ENCODE measurements around the gene TEX11.
"Not testable (repeated sequence)": the region's sequence is repeated elsewhere in the genome, so short reads cannot be mapped to it uniquely, and the experiment has no call there.

The TEX11 gene

DNA sequence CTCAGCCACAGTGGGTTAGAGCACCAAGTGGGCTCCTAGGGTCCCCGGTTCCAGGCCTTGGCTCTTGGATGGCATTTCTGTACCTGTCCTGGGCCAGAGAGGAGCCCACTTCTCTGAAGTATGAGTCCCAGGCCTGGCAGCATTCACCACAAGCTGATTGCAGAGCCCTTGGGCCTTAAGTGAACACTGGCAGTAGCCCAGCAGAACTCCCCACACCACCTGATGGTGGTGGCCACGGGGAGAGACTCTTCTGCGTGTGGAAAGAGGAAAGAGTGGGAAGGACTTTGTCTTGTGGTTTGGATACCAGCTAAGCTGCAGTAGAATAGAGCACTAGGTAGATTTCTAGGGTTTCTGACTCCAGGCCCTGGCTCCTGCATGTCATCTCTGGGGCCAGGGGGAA is 359.1 kb downstream of the TEX11 start:
- FAIRE-seq (no peak), DNase-seq (ENCODE audit: insufficient read length, low spot score) (no peak)
- TF ChIP-seq TAF1 (IDR thresholded peaks at IDR 0.05; ENCODE audit: low read depth, low read length) (no peak), POU2F2 (IDR thresholded peaks at IDR 0.05; ENCODE audit: low read depth, low read length) (no peak), SPI1 (IDR thresholded peaks at IDR 0.05; ENCODE audit: low read depth, low read length) (no peak), PAX5 (IDR thresholded peaks at IDR 0.05; ENCODE audit: insufficient read depth, low read length, severe bottlenecking) (no peak), POLR2A (IDR thresholded peaks at IDR 0.05; ENCODE audit: low read depth, low read length) (no peak), POLR2AphosphoS5 (IDR thresholded peaks at IDR 0.05; ENCODE audit: low read depth, low read length) (no peak)

DNA sequence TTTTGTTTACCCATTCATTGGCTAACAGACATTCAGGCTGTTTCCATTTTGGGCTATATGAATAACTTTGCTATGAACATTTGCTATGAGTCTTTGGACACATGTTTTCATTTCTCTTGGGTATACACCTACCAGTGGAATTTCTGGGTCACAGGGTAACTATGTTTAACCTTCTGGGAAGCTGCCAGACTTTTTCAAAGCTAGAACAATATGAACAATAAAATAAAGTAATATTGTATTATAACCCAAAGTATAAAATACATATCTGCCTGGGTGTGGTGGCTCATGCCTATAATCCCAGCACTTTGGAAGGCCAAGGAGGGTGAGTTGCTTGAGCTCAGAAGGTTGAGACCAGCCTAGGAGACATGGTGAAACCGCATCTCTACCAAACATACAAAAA is 373.3 kb downstream of the TEX11 start:
- FAIRE-seq = peak; percentile 9
- TF ChIP-seq TAF1 (IDR thresholded peaks at IDR 0.05; ENCODE audit: low read depth, low read length) = no peak
- no peak for TF ChIP-seq SPI1 (IDR thresholded peaks at IDR 0.05; ENCODE audit: low read depth, low read length)
- TF ChIP-seq POLR2A (IDR thresholded peaks at IDR 0.05; ENCODE audit: low read depth, low read length) = no peak
- TF ChIP-seq PAX5 (IDR thresholded peaks at IDR 0.05; ENCODE audit: insufficient read depth, low read length, severe bottlenecking) = no peak
- TF ChIP-seq POU2F2 (IDR thresholded peaks at IDR 0.05; ENCODE audit: low read depth, low read length) = no peak
- no peak for TF ChIP-seq POLR2AphosphoS5 (IDR thresholded peaks at IDR 0.05; ENCODE audit: low read depth, low read length)
- DNase-seq (ENCODE audit: insufficient read length, low spot score) = no peak

DNA sequence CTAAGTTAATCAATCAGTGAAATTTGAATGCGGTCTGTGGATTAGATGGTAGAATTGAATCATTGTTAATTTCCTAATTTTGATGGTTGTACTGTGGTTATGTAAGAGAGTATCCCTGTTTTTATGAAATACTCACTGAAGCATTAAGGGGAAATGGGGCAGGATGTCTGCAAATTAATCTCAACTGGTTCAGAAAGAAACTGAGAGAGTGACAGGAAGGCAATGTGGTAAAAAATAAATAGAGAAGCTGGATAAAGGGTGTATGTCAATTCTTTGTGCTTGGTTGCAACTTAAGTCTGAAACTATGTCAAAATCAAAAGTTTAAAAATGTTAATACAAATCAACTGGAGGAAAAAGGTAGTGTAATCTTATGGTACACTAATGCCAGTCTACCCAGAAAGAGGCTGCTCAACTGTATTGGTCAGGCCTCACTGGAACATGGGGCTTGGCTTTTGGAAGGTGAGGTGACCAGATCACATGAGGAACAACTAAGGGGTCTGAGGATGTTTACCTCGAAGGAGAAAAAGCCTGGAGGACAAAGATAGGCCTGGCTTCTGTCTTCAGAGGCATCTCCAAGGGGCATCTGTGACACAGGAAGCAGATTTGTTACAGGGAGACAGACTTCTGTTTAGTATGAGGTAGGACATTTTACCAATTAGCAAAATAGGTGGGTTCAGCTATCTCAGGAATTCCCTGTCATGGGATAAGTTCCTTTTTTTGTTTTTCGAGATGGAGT is 380.7 kb downstream of the TEX11 start:
- FAIRE-seq = no peak
- no peak for DNase-seq (ENCODE audit: insufficient read length, low spot score)
- TF ChIP-seq PAX5 (IDR thresholded peaks at IDR 0.05; ENCODE audit: insufficient read depth, low read length, severe bottlenecking) = no peak
- no peak for TF ChIP-seq POLR2A (IDR thresholded peaks at IDR 0.05; ENCODE audit: low read depth, low read length)
- TF ChIP-seq POLR2AphosphoS5 (IDR thresholded peaks at IDR 0.05; ENCODE audit: low read depth, low read length) = no peak
- no peak for TF ChIP-seq TAF1 (IDR thresholded peaks at IDR 0.05; ENCODE audit: low read depth, low read length)

DNA sequence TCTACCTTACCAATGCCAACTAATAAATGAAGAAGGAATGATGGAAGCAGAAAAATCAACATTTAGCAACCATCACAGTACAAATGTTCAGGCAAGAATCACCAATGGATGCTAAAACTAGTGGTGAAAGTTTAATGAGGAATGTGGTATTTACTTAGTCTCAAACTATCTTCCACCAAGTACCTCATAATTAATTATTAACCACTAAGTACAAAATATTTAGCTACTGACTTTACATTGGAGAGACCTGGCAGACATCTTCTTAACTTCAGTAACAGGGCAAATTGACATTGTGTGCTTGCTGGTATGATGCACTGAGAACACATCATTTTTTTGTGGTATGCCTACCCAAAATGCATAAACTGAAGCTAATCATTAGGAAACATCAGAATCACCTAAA is 381.5 kb downstream of the TEX11 start:
- TF ChIP-seq POLR2AphosphoS5 (IDR thresholded peaks at IDR 0.05; ENCODE audit: low read depth, low read length) (no peak), POLR2A (IDR thresholded peaks at IDR 0.05; ENCODE audit: low read depth, low read length) (no peak), POU2F2 (IDR thresholded peaks at IDR 0.05; ENCODE audit: low read depth, low read length) (no peak), PAX5 (IDR thresholded peaks at IDR 0.05; ENCODE audit: insufficient read depth, low read length, severe bottlenecking) (no peak)
- FAIRE-seq = peak; percentile 64
- no peak for DNase-seq (ENCODE audit: insufficient read length, low spot score)

DNA sequence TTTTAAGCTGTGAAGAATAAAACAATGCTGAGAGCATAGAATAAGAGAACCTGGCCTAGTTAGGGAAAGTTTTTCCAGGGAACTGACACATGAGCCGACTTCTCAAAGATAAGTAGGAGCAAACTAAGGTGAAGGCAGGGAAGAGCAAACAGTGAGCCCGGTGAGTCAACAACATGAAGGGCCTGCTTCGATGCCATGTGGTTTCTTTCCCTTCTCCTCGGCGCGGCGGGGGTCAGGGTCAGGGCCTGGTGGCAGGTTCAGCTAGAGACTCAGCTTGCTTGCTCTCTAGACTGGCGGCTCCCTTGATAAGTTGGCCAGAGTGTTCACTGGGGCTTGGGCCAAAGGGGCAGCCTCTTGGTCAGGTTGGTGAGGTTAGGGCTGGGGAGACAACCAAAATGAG is 382.8 kb downstream of the TEX11 start:
- no peak for DNase-seq (ENCODE audit: insufficient read length, low spot score)
- TF ChIP-seq POLR2A (IDR thresholded peaks at IDR 0.05; ENCODE audit: low read depth, low read length) = no peak
- FAIRE-seq = no peak

DNA sequence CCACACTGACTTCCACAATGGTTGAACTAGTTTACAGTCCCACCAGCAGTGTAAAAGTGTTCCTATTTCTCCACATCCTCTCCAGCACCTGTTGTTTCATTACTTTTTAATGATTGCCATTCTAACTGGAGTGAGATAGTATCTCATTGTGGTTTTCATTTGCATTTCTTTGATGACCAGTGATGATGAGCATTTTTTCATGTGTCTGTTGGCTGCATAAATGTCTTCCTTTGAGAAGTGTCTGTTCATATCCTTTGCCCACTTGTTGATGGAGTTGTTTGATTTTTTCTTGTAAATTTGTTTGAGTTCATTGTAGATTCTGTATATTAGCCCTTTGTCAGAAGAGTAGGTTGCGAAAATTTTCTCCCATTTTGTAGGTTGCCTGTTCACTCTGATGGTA is 392.8 kb downstream of the TEX11 start:
- not testable (repeated sequence) for DNase-seq (ENCODE audit: insufficient read length, low spot score); FAIRE-seq

DNA sequence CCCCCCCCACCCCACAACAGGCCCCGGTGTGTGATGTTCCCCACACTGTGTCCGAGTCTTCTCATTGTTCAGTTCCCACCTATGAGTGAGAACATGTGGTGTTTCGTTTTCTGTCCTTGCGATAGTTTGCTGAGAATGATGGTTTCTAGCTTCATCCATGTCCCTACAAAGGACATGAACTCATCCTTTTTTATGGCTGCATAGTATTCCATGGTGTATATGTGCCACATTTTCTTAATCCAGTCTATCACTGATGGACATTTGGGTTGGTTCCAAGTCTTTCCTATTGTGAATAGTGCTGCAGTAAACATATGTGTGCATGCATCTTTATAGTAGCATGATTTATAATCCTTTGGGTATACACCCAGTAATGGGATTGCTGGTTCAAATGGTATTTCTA is 393.2 kb downstream of the TEX11 start:
- not testable (repeated sequence) for DNase-seq (ENCODE audit: insufficient read length, low spot score); FAIRE-seq

DNA sequence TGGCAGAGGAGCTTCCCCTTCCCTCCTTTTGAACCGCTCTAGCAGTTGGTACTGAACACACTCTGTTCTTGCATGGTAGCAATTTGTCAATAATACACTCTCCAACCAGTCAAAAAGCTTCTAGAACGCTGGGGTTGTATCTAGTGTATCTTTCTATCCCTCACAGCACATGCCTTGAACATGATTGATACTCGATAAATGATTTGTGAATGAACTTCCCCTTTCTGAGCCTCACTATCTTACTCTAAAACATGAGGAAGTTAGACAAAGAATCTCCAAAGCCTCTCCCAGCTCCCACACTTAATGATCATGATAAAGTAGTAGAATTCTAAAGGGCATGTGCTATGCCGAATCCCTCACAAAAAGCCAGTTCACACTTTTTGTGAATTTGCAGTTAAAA is 399.4 kb downstream of the TEX11 start:
- FAIRE-seq = no peak
- TF ChIP-seq POLR2A (IDR thresholded peaks at IDR 0.05; ENCODE audit: low read depth, low read length) = no peak
- no peak for TF ChIP-seq TAF1 (IDR thresholded peaks at IDR 0.05; ENCODE audit: low read depth, low read length)
- TF ChIP-seq POLR2AphosphoS5 (IDR thresholded peaks at IDR 0.05; ENCODE audit: low read depth, low read length) = no peak
- no peak for TF ChIP-seq POU2F2 (IDR thresholded peaks at IDR 0.05; ENCODE audit: low read depth, low read length)
- no peak for TF ChIP-seq SPI1 (IDR thresholded peaks at IDR 0.05; ENCODE audit: low read depth, low read length)
- no peak for TF ChIP-seq PAX5 (IDR thresholded peaks at IDR 0.05; ENCODE audit: insufficient read depth, low read length, severe bottlenecking)
- DNase-seq (ENCODE audit: insufficient read length, low spot score) = no peak

DNA sequence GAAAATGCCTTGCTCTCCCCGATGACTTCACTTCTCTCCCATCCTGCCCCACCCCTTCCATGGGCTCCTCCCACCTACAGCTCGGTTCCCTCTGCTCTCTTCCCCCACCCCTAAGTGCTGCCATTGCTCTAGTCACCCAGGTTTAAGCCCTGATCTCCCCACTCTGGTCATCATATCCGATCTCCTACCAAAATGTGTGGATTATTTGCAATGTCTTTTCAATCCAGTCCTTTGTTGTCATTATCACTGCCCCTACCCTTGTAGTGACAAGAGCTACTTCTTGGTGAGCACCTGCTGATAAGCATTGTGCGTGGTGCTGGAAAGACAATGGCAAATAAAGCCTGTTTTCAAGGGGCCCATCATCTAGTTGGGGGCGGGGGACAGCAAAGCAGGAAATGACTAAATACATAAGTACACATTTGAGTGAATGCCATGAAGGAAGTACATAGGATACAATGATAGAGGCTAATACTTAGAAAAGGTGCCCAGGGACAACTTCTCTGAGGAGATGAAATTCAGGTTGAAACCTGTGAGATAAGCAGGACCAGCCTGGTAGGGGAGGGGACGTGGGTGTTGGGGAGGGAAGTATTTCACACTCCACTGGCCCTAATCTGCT is 400.1 kb downstream of the TEX11 start:
- no peak for DNase-seq (ENCODE audit: insufficient read length, low spot score)

DNA sequence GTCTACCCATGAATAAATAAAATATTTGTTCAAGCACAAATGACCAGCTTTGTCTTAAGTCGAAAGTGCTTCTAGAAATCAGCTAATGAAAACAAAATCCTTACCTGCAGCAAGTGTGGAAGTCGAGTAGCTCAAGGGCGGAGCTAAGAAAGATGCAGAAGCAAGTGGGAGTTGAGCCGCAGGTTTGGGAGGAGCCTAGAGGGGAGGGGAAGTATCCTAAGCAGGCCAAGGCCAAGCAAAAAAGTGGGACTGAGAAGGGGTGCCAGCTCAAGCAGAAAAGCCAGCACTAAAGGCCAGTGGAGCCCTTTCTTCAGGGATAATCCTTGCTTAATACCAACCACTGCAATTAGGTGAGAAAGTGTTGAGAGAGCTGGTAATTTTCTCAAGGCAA is 403.1 kb downstream of the TEX11 start:
- TF ChIP-seq POLR2A (IDR thresholded peaks at IDR 0.05; ENCODE audit: low read depth, low read length) = no peak
- no peak for TF ChIP-seq PAX5 (IDR thresholded peaks at IDR 0.05; ENCODE audit: insufficient read depth, low read length, severe bottlenecking)
- TF ChIP-seq POU2F2 (IDR thresholded peaks at IDR 0.05; ENCODE audit: low read depth, low read length) = no peak
- TF ChIP-seq SPI1 (IDR thresholded peaks at IDR 0.05; ENCODE audit: low read depth, low read length) = no peak
- TF ChIP-seq POLR2AphosphoS5 (IDR thresholded peaks at IDR 0.05; ENCODE audit: low read depth, low read length) = no peak
- no peak for TF ChIP-seq TAF1 (IDR thresholded peaks at IDR 0.05; ENCODE audit: low read depth, low read length)
- no peak for DNase-seq (ENCODE audit: insufficient read length, low spot score)
- no peak for FAIRE-seq

More for the DNA sequence above, 400.1 kb downstream of the TEX11 start:
- no peak for TF ChIP-seq POLR2AphosphoS5 (IDR thresholded peaks at IDR 0.05; ENCODE audit: low read depth, low read length)
- no peak for TF ChIP-seq SPI1 (IDR thresholded peaks at IDR 0.05; ENCODE audit: low read depth, low read length)
- TF ChIP-seq TAF1 (IDR thresholded peaks at IDR 0.05; ENCODE audit: low read depth, low read length) = no peak
- TF ChIP-seq POLR2A (IDR thresholded peaks at IDR 0.05; ENCODE audit: low read depth, low read length) = no peak
- FAIRE-seq = no peak
